CD4-positive, alpha-beta T cell (primary cell): ENCODE results near the gene MYO9A. TPM values are rescaled to one million over a fixed set of nuclear protein-coding genes. Genes with fewer than 3 reads are reported as not detected.

Experiments
- ATAC-seq: fragments of 200-7000 bp; cut with Tn5 transposase; one replicate; pipeline ENCODE4 v1.10.0; 2022; ENCODE audit warnings: mild to moderate bottlenecking; ENCODE audit not compliant: poor library complexity
- CTCF ChIA-PET: fragments of 350-600 bp; sonication (Branson Sonifier 250); formaldehyde crosslinking; loops from one replicate; lab custom pipeline; 2021; ENCODE audit warnings: antibody characterized with exemption, inconsistent platforms; lab: Charles Lee
- POLR2A ChIA-PET: fragments of 350-600 bp; sonication (Branson Sonifier 250); formaldehyde crosslinking; loops from one replicate; lab custom pipeline; 2021; ENCODE audit warnings: antibody characterized with exemption, inconsistent platforms; lab: Charles Lee
- DNase-seq, 14 experiments: peaks; one replicate each; pipeline ENCODE4 v3.0.0-alpha.2; 2013 to 2020; ENCODE audit warnings: mixed read lengths in 2 of 14
- H3K27ac ChIP-seq, 2 donors: one replicate each; pipeline versions ENCODE4 v1.5.1 to v1.7.0; 2013; ENCODE audit warnings: low read length in 2 of 2, low read depth in 1 of 2, mild to moderate bottlenecking in 1 of 2
- H3K27me3 ChIP-seq, 2 experiments: 1 replicate in 1 of 2; 2 replicates in 1 of 2; pipeline versions ENCODE4 v1.6.1 to v1.7.0; 2013; ENCODE audit warnings: low read length in 2 of 2, control low read depth in 1 of 2, mild to moderate bottlenecking in 1 of 2, moderate library complexity in 1 of 2; ENCODE audit not compliant: insufficient read depth in 2 of 2, control insufficient read depth in 1 of 2
- H3K36me3 ChIP-seq: one replicate; pipeline ENCODE4 v1.6.1; 2013; ENCODE audit warnings: low read length, control low read depth; ENCODE audit not compliant: insufficient read depth
- H3K4me1 ChIP-seq: one replicate; pipeline ENCODE4 v1.6.1; 2013; ENCODE audit warnings: low read length, control low read depth; ENCODE audit not compliant: insufficient read depth
- H3K4me3 ChIP-seq: one replicate; pipeline ENCODE4 v1.5.1; 2013; ENCODE audit warnings: mild to moderate bottlenecking, low read length, moderate library complexity
- H3K9me3 ChIP-seq, 2 experiments: 1 replicate in 1 of 2; 2 replicates in 1 of 2; pipeline versions ENCODE4 v1.6.1 to v1.7.0; 2013; ENCODE audit warnings: low read length in 2 of 2, mild to moderate bottlenecking in 2 of 2, control low read depth in 1 of 2, moderate library complexity in 1 of 2; ENCODE audit not compliant: control insufficient read depth in 1 of 2, insufficient read depth in 1 of 2
- H3K27ac Mint-ChIP-seq: one replicate; pipeline ENCODE4 v1.8.0; 2020; ENCODE audit warnings: mixed read lengths
- H3K27me3 Mint-ChIP-seq: one replicate; pipeline ENCODE4 v1.8.0; 2021; ENCODE audit warnings: mixed read lengths
- H3K36me3 Mint-ChIP-seq: one replicate; pipeline ENCODE4 v1.8.0; 2021; ENCODE audit warnings: low read depth, mixed read lengths
- H3K4me1 Mint-ChIP-seq: one replicate; pipeline ENCODE4 v1.8.0; 2021; ENCODE audit warnings: low read depth, mixed read lengths
- H3K4me3 Mint-ChIP-seq: one replicate; pipeline ENCODE4 v1.8.0; 2020; ENCODE audit warnings: mild to moderate bottlenecking, mixed read lengths
- H3K9me3 Mint-ChIP-seq: one replicate; pipeline ENCODE4 v1.8.0; 2020; ENCODE audit warnings: mixed read lengths
- intact Hi-C, 2 experiments: fragments of 100-400 bp; cut with DNase I in 1 of 2; cut with micrococcal nuclease in 1 of 2; formaldehyde crosslinking; loops; one replicate each; pipeline versions ENCODE4 v1.15.1 to v1.9.0; 2023 to 2025; cut with DNase I, micrococcal nuclease
- total RNA-seq, 174 experiments: library from RNA in 2 of 174; stranded (reverse) in 2 of 174; gene quantifications; one replicate each; pipeline ENCODE4 v1.2.3 and lab custom pipeline; 2021 to 2026
- TF ChIP-seq, protein P1 (sequence below): fragments of 200-600 bp; IDR thresholded peaks from one replicate; pipeline ENCODE4 v1.8.0; 2022; ENCODE audit warnings: antibody characterized with exemption, mild to moderate bottlenecking

The MYO9A gene
- total RNA-seq, 2 experiments from 2014 or later, result 23.4 to 29.1 TPM

DNA sequence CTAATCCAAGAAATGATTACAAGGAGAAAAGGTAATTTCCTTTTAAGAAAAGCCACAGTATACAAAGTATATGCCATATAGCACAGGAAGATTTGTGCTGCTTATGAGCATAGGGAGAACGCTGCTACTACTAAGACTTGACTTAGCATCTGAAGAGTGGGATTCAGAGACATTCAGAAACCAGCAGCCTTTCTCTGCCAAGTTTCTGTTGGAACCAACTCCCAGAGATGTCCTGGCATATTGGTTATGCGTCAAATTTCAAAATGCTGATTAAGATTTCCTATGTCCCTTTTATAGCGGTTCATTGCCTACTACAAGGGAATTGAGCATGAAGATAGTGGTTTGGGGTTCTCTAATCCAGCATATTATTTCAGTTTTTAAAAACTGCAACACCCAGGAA is 302.6 kb downstream of the MYO9A start:
- no peak overlapping the region for H3K27ac Mint-ChIP-seq
- ChIA-PET POLR2A (no interaction called here), CTCF (no interaction called here)
- no peaks in the 10 kb centered on the region for H3K4me1 Mint-ChIP-seq
- Histone ChIP-seq H3K36me3 (no peaks in the 10 kb centered on the region), H3K9me3 (peaks cover 9 to 10% of the 10 kb centered on the region in 2 experiments), H3K27me3 (no peaks in the 10 kb centered on the region), H3K4me3 (no peak overlapping the region), H3K27ac (no peak overlapping the region), H3K4me1 (no peaks in the 10 kb centered on the region)
- H3K4me3 Mint-ChIP-seq, result no peak overlapping the region
- peaks cover 6% of the 10 kb centered on the region for H3K9me3 Mint-ChIP-seq
- DNase-seq (no peak), ATAC-seq (no peak)
- intact Hi-C loops, result no loop called here
- no peaks in the 10 kb centered on the region for H3K27me3 Mint-ChIP-seq
- peaks cover 7% of the 10 kb centered on the region for H3K36me3 Mint-ChIP-seq
- TF ChIP-seq, protein P1, sequence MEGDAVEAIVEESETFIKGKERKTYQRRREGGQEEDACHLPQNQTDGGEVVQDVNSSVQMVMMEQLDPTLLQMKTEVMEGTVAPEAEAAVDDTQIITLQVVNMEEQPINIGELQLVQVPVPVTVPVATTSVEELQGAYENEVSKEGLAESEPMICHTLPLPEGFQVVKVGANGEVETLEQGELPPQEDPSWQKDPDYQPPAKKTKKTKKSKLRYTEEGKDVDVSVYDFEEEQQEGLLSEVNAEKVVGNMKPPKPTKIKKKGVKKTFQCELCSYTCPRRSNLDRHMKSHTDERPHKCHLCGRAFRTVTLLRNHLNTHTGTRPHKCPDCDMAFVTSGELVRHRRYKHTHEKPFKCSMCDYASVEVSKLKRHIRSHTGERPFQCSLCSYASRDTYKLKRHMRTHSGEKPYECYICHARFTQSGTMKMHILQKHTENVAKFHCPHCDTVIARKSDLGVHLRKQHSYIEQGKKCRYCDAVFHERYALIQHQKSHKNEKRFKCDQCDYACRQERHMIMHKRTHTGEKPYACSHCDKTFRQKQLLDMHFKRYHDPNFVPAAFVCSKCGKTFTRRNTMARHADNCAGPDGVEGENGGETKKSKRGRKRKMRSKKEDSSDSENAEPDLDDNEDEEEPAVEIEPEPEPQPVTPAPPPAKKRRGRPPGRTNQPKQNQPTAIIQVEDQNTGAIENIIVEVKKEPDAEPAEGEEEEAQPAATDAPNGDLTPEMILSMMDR, result no peak

DNA sequence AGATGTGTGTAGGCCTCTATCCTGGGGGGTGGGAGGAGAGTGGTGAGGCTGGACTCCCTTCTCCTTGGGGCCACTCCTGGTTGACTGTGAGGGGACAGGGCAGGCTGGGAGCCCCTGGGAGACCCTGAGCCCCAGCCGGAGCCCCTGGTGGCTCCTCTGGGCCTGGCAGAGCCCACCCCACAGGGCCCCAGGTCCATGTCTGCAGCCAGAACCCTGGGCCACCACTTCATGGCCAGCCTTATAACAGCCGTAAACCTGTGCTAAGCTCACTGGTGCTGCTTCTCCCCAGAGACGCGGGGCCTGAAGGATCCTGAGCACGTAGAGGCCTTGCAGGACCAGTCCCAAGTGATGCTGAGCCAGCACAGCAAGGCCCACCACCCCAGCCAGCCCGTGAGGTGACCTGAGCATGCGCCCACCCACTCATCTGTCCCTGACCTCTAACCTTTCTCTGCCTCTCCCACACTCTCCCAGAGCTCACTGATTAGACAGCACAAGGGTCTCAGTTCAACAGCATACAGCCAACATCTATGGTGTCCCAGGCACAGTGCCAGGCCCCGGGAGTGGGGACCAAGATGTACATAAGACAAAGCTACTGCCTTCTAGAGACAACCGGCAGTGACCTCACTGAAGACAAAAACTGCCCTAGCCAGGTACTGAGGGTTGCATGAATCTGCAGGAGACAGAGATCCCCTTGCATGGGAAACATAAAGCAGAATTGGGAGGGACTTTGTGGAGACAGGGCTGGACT is 304.1 kb downstream of the MYO9A start:
- POLR2A ChIA-PET, result no interaction called here
- CTCF ChIA-PET, result no interaction called here
- no peak overlapping the region for H3K4me3 ChIP-seq
- H3K9me3 ChIP-seq, result peaks cover 0 to 9% of the 10 kb centered on the region in 2 experiments
- H3K27me3 ChIP-seq, result no peaks in the 10 kb centered on the region
- no peak overlapping the region for H3K27ac ChIP-seq
- H3K4me1 ChIP-seq, result no peaks in the 10 kb centered on the region
- Mint-ChIP-seq H3K4me3 (no peak overlapping the region), H3K9me3 (peaks cover 6% of the 10 kb centered on the region), H3K36me3 (no peaks in the 10 kb centered on the region), H3K27ac (no peak overlapping the region), H3K27me3 (no peaks in the 10 kb centered on the region), H3K4me1 (no peaks in the 10 kb centered on the region)
- TF ChIP-seq, protein P1, result no peak
- no peaks in the 10 kb centered on the region for H3K36me3 ChIP-seq
- no peak for ATAC-seq
- no peak for DNase-seq
- intact Hi-C loops, result no loop called here

DNA sequence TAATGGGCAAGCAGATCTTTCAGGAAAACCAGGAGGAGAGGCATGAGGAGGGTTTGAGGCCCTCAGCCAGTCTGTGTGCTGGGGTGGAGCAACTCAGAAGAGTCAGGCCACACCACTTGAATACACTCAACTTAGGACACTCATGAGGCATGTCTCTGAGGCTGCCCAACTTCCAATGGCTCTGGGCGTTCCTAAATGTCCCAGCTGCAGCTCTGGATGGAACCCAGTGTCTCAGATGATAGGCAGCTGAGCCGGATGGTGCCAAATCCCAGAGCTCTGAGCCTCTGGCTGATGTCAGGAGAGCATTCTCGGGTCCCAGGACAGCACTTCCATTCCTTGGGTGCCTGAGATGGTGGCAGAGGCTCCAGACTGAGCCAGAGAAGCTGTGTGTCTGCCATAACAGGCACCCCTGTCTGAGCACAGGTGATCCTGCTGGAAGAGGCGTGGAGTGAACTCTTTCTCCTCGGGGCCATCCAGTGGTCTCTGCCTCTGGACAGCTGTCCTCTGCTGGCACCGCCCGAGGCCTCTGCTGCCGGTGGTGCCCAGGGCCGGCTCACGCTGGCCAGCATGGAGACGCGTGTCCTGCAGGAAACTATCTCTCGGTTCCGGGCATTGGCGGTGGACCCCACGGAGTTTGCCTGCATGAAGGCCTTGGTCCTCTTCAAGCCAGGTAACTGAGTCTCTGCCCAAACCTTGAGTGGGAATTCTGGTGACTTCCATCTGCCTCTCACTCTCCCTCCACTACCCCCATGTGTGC is 304.8 kb downstream of the MYO9A start:
- POLR2A ChIA-PET, result no interaction called here

More for the DNA sequence above, 304.8 kb downstream of the MYO9A start:
- TF ChIP-seq, protein P1, result no peak
- H3K4me1 Mint-ChIP-seq, result no peaks in the 10 kb centered on the region
- H3K9me3 ChIP-seq, result peaks cover 0 to 5% of the 10 kb centered on the region in 2 experiments
- ATAC-seq, result no peak
- no peaks in the 10 kb centered on the region for H3K4me1 ChIP-seq
- H3K36me3 ChIP-seq, result no peaks in the 10 kb centered on the region
- CTCF ChIA-PET, result no interaction called here
- no peak overlapping the region for H3K4me3 ChIP-seq
- H3K4me3 Mint-ChIP-seq, result no peak overlapping the region
- no peak overlapping the region for H3K27ac ChIP-seq
- no peaks in the 10 kb centered on the region for H3K27me3 ChIP-seq
- intact Hi-C loops, result no loop called here
- no peaks in the 10 kb centered on the region for H3K9me3 Mint-ChIP-seq
- no peak for DNase-seq
- no peaks in the 10 kb centered on the region for H3K36me3 Mint-ChIP-seq
- no peaks in the 10 kb centered on the region for H3K27me3 Mint-ChIP-seq
- H3K27ac Mint-ChIP-seq, result no peak overlapping the region
